GM21825 (cell line): ENCODE data around the gene COA8.
A peak's percentile ranks its signal among the peaks of the same experiment; 100 is the strongest.

Experiments
- ATAC-seq: cut with Tn5 transposase; IDR thresholded peaks from one replicate; pipeline ENCODE4 v1.9.1; 2021; ENCODE audit warnings: mild to moderate bottlenecking, moderate library complexity; ENCODE audit not compliant: unreplicated experiment

Gene COA8

DNA sequence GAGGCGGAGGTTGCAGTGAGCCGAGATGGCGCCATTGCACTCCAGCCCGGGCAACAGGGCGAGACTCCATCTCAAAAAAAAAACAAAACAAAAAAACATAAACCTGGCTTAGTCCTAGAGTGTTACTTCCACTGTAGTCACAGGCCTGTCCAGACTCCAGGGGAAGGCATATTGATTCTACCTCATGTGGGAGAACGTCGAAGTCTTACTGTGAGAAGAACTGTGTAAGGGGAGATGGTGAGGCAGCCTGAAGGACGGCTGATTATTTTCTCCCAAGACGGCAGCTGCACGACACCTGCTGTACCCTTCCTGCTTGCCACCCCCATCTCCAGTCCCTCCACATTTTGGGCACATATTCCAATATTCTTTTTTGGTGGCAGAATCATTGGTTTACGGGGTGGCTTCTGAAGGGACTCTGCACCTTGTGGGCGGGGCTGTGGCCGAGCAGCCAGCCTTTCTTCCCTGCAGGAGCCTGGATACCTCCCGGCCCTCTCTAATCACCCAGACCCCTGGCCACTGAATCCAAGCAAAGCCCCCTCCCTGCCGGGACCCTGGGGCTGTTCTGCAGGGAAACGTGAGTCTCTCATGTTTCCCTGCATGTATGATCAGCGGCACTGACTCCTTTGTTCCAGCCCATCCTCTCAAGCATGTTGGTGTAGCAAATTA is 54.0 kb downstream of the COA8 start:
- no peak for ATAC-seq

GRCh38 chr14:103619057-103619456 is 56.3 kb downstream of the COA8 start:
- ATAC-seq = no peak

GRCh38 chr14:103621860-103622259 is 59.1 kb downstream of the COA8 start:
- no peak for ATAC-seq

DNA sequence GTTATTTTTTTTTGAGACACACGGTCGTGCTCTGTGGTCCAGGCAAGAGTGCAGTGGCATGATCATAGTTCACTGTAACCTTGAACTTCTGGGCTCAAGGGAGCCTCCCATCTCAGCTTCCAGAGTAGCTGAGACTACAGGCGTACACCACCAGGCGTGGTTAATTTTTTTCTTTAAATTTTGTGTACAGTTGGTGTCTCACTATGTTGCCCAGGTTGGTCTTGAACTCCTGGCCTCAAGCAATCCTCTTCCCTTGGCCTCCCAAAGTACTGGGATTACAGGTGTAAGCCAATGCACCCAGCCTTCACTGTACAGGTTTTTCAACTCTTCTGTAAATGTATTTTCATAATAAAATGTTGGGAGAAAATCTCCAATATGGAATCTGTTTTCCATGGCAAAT is 60.5 kb downstream of the COA8 start:
- ATAC-seq = no peak

DNA sequence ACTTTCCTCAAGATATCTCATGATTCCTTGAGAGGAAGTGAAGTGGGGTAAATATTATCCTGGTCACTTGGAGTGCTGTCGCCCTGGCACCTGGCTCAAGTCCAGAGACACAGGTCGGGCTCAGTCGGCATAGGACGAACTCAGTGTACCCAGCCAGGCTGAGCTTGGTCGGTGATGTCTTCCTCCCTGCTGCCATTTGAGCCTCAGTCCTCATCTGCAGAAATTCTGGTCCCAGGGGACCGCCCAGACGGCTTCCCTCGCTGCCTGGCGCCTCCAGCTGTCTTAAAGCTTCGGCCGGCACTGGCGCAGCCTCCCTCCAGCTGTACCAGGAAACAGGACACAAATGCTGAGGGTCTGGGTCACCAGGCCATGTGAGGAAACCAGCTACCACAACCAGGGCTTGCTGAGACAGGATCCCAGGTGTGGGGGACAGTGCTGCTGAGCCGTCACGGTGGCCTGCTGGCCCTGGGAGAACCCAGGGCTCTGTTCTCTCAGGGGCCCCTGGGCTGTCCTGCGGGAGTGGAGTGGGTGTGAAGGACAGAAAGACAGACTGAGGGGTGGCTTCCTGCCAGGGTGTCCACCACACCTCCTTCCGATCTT is 61.2 kb downstream of the COA8 start:
- no peak for ATAC-seq

DNA sequence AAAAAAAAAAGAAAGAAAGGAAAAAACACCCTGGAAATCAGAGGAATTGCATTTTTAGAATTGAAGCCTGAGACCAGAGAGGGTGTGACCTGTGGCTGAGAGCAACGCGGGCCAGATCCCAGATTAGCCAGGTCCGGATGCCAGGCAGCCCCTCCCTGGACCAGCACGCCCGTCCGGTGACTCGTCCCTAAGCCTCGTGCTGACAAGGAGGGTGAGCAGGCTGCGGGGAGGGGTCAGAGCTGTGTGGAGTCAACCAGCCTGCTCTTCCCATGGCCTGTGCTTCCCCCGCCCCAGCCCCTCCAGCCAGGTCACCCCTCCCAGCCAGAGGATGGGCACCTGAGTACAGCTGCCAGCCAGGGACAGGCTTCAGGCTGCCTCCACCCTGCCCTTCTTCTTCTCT is 62.1 kb downstream of the COA8 start:
- no peak for ATAC-seq

- no peak for ATAC-seq
These were observed 62.8 kb downstream of the COA8 start for GRCh38 chr14:103625356-103626095.

GRCh38 chr14:103626146-103626850 is 63.5 kb downstream of the COA8 start:
- no peak for ATAC-seq

GRCh38 chr14:103627073-103628025 is 64.6 kb downstream of the COA8 start:
- no peak for ATAC-seq

DNA sequence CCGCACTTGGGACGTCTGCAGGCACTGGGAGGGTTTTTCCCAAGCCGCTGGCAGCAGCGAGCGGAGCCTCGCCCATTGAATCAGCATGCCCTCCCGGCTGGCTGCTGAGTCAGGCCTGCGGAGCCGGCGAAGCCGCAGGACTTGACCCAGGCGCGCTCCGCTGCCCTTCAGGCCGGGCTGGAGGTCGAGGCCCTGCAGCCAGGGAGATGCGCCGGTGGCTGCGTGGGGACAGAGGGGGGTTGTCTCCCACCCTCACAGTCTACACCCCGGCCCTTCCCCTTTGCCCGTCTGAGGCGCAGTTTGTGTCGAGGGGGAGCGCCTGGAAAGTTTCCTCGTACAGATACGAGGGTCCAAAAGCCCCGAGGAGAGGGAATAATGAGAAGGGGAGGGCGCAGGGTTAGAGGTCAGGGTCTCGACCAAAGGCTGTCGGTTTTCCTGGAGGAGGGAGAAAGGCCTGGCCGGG is 65.5 kb downstream of the COA8 start:
- ATAC-seq = peak; percentile 33

DNA sequence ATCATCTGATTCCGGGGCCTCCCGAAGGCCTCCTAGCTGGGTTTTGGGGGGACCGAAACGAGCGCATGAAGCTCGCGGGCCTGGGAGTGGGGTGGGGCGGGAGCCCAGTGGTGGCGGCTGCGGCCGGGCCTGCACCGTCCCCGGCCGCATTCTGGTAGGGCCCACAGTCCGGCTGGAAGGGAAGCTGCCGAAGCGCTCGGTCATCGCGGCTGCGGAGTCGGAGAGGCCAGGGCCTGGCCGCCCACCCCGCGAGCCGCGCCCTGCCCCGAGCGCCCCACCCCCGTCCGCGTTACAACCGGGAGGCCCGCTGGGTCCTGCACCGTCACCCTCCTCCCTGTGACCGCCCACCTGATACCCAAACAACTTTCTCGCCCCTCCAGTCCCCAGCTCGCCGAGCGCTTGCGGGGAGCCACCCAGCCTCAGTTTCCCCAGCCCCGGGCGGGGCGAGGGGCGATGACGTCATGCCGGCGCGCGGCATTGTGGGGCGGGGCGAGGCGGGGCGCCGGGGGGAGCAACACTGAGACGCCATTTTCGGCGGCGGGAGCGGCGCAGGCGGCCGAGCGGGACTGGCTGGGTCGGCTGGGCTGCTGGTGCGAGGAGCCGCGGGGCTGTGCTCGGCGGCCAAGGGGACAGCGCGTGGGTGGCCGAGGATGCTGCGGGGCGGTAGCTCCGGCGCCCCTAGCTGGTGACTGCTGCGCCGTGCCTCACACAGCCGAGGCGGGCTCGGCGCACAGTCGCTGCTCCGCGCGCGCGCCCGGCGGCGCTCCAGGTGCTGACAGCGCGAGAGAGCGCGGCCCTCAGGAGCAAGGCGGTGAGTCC is 66.1 kb downstream of the COA8 start, which contains the start of gene KLC1:
TSS of gene KLC1 (plus strand) at position 528 of the 819 bp plus-strand sequence. CDS start 25,354 bp downstream, outside the sequence.
- ATAC-seq = peak; percentile 40

DNA sequence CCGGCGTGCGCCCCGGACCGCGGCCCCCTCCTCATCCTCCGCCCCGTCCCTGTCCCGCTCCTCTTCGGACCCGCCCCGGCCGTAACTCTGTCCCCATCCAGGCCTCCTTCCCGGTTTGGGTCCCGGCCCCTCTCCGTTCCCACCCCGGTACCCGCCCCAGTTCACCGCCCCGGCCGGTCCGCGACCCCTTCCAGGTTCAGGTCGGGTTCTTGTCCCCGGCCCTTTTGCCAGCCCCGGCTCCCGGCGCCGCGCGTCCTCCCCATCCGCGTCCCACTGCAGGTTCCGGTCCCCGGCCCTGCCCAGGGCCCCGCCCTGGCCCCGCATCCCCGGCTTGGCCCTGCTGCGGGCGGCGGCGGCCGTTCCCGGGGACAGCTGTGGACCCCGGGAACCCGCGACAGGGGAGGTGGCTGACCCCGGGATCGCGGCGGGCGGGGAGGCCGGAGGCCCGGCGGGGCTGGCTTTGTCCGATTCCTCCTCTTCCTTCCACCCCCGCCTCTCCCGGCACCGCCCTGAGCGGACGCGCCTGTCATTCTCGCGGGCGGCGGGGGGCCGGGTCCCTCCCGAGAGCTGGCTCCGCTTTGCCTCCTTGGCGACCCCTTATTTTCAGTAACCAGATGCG is 66.9 kb downstream of the COA8 start:
- ATAC-seq = peak; percentile 17

DNA sequence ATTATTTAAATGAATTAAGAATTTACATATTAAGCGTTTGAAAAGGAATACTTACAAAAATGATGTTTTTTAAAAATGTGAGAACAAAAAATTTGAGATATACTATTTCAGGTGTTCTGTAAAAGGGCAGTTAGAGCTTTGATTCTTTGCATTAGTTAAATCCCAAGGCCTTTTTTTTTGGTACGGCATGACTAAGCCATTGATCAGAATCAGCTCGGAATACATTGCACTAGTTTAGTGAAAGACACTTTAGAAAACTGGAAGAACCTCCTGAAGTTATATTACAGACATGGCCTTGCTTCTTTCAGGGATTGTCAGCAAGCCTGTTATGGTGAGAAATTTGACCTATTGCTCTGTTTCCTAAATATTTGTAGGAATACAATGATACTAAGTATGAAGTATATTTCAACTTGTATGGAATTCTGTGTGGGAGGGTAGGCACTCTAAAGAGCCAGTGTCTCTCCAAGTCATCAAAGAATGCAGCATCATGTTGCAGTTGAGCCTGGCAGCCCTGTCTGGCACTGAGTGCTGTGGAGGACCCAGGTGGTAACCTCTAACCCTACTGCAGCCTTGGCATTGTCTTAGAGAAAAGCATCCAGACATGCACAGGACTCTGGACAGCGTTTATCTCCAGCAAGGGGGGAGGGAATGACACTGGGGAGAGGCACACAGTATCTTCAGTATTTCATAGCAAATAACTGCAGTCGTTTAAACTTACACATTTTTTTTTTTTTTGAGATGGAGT is 67.8 kb downstream of the COA8 start:
- ATAC-seq = no peak

DNA sequence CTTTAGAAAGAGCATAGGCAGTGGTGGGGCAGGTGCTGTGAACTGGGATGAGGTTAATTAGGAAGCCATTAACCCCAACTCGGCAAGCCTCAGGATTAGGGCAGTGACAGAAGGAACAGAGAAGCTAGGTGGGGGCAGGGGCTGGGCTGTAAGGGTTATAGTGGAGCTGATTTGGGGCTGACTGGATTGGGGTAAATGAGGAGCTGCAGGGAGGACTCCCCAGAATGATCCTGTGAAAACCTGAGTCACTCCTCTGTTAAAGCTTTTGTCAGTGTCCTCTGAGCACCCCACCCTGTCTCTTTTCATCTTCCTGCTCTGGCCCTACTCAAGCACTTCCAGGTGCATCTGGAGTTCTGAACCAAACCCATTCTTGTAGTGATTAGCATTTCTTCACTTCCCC is 70.6 kb downstream of the COA8 start:
- no peak for ATAC-seq

- ATAC-seq = no peak
These were observed 71.4 kb downstream of the COA8 start for GRCh38 chr14:103634156-103634555.

DNA sequence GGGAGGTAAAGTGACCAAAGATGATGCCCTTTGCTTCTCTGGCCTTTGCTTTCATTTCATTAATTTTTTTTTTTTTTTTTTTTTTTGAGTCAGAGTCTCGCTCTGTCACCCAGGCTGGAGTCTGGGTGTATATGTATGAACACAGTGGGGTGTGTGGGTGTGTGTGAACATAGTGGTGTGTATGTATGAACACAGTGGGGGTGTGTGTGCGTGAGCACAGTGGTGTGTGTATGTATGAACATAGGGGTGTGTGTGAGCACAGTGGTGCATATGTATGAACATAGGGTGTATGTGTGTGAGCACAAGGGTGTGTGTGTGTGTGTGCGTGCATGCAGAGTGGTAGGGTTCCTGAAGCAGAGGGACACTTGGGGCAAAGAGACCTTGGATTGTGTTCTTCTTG is 75.8 kb downstream of the COA8 start:
- ATAC-seq = no peak
